Motor neuron (in vitro differentiated cells): Measurements from ENCODE around the gene PPP1R9B. TPM values are rescaled to one million over a fixed set of nuclear protein-coding genes. Genes with fewer than 3 reads are reported as not detected.

ENCODE experiments used
- ATAC-seq, 8 experiments: fragments of 200-7000 bp; cut with Tn5 transposase; replicated peaks in 6 of 8; 2 replicates each; pipeline ENCODE4 v1.8.0; 2021; ENCODE audit warnings: mild to moderate bottlenecking in 8 of 8, moderate library complexity in 8 of 8
- H3K27ac ChIP-seq, 2 donors: fragments of 250-450 bp; sonication (Bioruptor Pico); 2 replicates each; pipeline ENCODE4 v1.9.0; 2021; ENCODE audit warnings: antibody characterized with exemption in 2 of 2, mild to moderate bottlenecking in 2 of 2, moderate library complexity in 1 of 2
- H3K4me1 ChIP-seq, 2 donors: fragments of 250-450 bp; sonication (Bioruptor Pico); replicated peaks in 1 of 2; 2 replicates each; pipeline ENCODE4 v1.6.1; 2021; ENCODE audit warnings: antibody characterized with exemption in 2 of 2, mild to moderate bottlenecking in 2 of 2, moderate library complexity in 1 of 2
- H3K4me3 ChIP-seq, 5 donors: fragments of 250-450 bp; sonication (Bioruptor Pico); 2 replicates each; pipeline ENCODE4 v1.9.0; 2021; ENCODE audit warnings: antibody characterized with exemption in 5 of 5, mild to moderate bottlenecking in 5 of 5, moderate library complexity in 4 of 5
- WGBS, 10 experiments: fragments of 450-650 bp; shearing (Covaris generic); methylation state at CpG; one replicate each; pipeline ENCODE4 v1.0.0; 2022; 5-methylcytosine and 5-hydroxymethylcytosine counted together
- in situ Hi-C, 9 experiments: fragments of 400-800 bp; cut with MboI; loops; one replicate each; pipeline ENCODE4 v1.15.0; 2021; ENCODE audit warnings: low sequenced_read_pairs in 9 of 9, low pct_unique_long_range_greater_than_20kb in 2 of 9; ENCODE audit not compliant: unreplicated experiment in 9 of 9
- total RNA-seq, 8 experiments: library from RNA; unstranded; fragments of 300-600 nt; gene quantifications; 2 replicates each; pipeline versions ENCODE4 v1.2.3 to v1.2.4, GENCODE V29; 2022

The PPP1R9B gene
- total RNA-seq, 8 experiments from 2014 or later: 19.7 to 43.3 (median 29.6) TPM

DNA sequence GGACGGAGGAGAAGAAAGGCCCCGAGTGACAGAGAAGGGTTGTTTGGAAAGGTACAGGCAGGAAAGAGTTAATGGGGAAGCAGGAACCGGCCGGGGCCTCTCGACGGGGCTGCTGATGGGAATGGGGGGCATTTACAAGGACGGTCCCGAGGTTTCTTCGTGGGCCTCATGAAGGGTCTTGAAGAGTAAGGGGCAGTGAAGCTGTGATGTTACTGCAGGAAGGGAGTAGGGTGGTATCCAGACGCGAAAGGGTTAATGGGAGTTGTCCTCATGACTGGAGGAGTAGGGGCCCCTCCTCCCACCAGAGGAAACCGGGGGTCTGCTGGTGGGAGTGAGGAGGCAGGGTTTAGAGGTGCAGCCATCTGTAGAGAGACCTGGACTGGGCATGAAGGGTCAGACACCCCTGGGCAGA, 54.8 kb downstream of the PPP1R9B start:
- no peak for ATAC-seq
- 0 to 7% (median 2%) methylated on average over 1 to 4 of the region's 12 CpGs; no CpG with 5 or more reads in 6 of the 10 experiments for WGBS, 10 experiments
- H3K27ac ChIP-seq: no peak overlapping the region
- H3K4me1 ChIP-seq: peaks cover 17 to 22% of the 10 kb centered on the region in 2 donors
- in situ Hi-C loops: no loop called here
- peak overlapping the region; percentile 60 to 94 (median 82) for H3K4me3 ChIP-seq

GRCh38 chr17:50094753-50095619, 55.5 kb downstream of the PPP1R9B start, which contains the start of gene PDK2:
Gene PDK2 (plus strand): TSS chr17:50095351. CDS start chr17:50095436, 85 bp downstream.
- 0 to 16% (median 4%) methylated on average over 2 to 9 of the region's 68 CpGs; no CpG with 5 or more reads in 2 of the 10 experiments for WGBS, 10 experiments
- in situ Hi-C loops: loop anchor here in 1 of 9 experiments (5.0 kb wide), 1 partner anchor 68 kb away; no protein-coding TSS in a partner anchor
- Histone ChIP-seq H3K27ac (no peak within 1 kb of the TSS), H3K4me3 (peak within 1 kb of the TSS; percentile 60 to 94 (median 82)), H3K4me1 (peaks cover 12 to 21% of the 10 kb centered on the region in 2 donors)
- ATAC-seq: peak; percentile 93 to 98 (median 96)

DNA sequence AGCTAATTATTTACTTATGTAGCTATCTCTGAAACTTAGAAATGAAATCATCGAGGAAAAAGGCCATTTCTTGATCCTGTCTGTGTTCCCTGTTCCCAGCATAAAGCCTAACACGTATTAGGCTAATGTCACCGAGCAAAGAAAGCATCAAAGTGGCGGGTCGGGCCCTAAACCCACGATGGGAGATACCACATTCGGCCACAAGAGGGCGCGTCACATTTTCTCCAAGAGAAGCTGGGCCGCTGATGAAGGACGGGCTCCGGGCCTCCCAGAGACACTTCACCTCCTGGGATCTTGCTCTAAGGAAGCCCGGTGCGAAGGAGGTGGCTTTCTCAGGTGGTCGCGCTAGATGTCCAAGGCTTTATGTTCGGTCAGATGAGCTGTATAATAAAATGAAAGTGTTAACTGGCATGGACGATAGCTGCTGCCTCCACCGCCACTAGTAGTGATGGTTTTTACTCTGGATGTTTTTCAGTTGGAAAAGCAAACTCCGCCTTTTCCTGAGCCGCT, 56.2 kb downstream of the PPP1R9B start:
- Histone ChIP-seq H3K4me3 (peak overlapping the region; percentile 60 to 94 (median 82)), H3K27ac (no peak overlapping the region), H3K4me1 (peaks cover 12 to 21% of the 10 kb centered on the region in 2 donors)
- 0 to 16% (median 2%) methylated on average over 2 to 18 of the region's 21 CpGs for WGBS, 10 experiments
- in situ Hi-C loops: loop anchor here in 1 of 9 experiments (5.0 kb wide), 1 partner anchor 67 kb away; no protein-coding TSS in a partner anchor
- peak; percentile 57 to 71 (median 61) for ATAC-seq

DNA sequence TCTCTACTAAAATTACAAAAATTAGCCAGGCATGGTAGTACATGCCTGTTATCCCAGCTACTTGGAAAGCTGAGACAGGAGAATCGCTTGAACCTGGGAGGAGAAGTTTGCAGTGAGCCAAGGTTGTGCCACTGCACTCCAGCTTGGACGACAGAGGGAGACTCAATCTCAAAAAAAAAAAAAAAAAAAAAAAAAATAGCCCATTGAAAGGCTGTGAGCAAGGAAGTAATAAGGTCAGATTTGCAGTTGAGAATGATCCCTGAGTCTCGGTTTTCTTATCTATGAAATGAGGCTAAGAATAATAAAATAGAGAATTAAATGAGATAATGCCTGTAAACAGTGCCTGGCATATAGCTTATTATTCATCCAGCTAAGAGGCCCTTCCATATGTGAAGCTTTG, 56.7 kb downstream of the PPP1R9B start:
- 0 to 63% (median 25%) methylated on average over 1 to 3 of the region's 3 CpGs; no CpG with 5 or more reads in 1 of the 10 experiments for WGBS, 10 experiments
- no peak overlapping the region for H3K27ac ChIP-seq
- H3K4me1 ChIP-seq: peaks cover 12 to 21% of the 10 kb centered on the region in 2 donors
- in situ Hi-C loops: loop anchor here in 1 of 9 experiments (5.0 kb wide), 1 partner anchor 67 kb away; no protein-coding TSS in a partner anchor
- no peak for ATAC-seq
- no peak overlapping the region for H3K4me3 ChIP-seq

GRCh38 chr17:50093246-50093645, 57.2 kb downstream of the PPP1R9B start:
- in situ Hi-C loops: loop anchor here in 1 of 9 experiments (5.0 kb wide), 1 partner anchor 66 kb away; no protein-coding TSS in a partner anchor
- WGBS, 10 experiments: 73 to 100% (median 96%) methylated on average over 1 to 3 of the region's 3 CpGs; no CpG with 5 or more reads in 4 of the 10 experiments
- Histone ChIP-seq H3K4me3 (no peak overlapping the region), H3K4me1 (peaks cover 12 to 21% of the 10 kb centered on the region in 2 donors), H3K27ac (no peak overlapping the region)
- no peak for ATAC-seq

DNA sequence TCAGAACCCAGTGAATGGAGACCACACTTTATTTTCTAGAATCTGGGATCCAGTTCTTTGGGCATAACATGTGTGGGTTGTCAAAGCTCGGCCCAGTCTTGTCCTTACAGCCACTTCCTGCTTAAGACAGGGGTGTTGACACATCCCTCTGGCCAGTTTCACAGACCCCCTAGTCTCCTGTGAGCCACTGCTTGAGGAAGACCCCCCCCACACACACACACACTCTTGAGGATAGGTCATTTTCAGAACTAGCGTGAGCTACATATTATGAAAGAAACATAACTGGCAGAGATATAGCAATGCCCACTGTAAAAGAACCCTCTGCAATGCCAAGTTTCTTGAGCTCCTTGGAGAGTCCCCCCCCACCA, 58.6 kb downstream of the PPP1R9B start:
- ATAC-seq: no peak
- in situ Hi-C loops: loop anchor here in 1 of 9 experiments (5.0 kb wide), 1 partner anchor 65 kb away; no protein-coding TSS in a partner anchor
- Histone ChIP-seq H3K27ac (no peak overlapping the region), H3K4me3 (no peak overlapping the region), H3K4me1 (peaks cover 12 to 21% of the 10 kb centered on the region in 2 donors)
- 60 to 80% methylated on average over 1 of the region's 2 CpGs; no CpG with 5 or more reads in 8 of the 10 experiments for WGBS, 10 experiments

- WGBS, 10 experiments: 30 to 92% (median 56%) methylated on average over 3 to 9 of the region's 15 CpGs; no CpG with 5 or more reads in 3 of the 10 experiments
- H3K4me3 ChIP-seq: no peak overlapping the region
- H3K27ac ChIP-seq: no peak overlapping the region
- ATAC-seq: no peak
- H3K4me1 ChIP-seq: peaks cover 12 to 19% of the 10 kb centered on the region in 2 donors
- in situ Hi-C loops: loop anchor here in 1 of 9 experiments (5.0 kb wide), 1 partner anchor 64 kb away; no protein-coding TSS in a partner anchor
These were observed 59.2 kb downstream of the PPP1R9B start for GRCh38 chr17:50090971-50091917.

DNA sequence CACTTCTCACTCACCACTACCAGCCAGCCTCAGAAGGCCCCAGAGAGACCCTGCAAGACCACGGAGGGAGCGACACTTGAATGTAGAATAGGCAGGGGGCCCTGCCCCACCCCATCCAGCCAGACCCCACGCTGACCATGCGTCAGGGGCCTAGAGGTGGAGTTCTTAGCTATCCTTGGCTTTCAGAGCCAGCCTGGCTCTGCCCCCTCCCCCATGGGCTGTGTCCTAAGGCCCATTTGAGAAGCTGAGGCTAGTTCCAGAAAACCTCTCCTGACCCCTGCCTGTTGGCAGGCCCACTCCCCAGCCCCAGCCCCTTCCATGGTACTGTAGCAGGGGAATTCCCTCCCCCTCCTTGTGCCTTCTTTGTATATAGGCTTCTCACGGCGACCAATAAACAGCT, 60.4 kb downstream of the PPP1R9B start:
- H3K4me3 ChIP-seq: no peak overlapping the region
- no peak overlapping the region for H3K27ac ChIP-seq
- no peak for ATAC-seq
- H3K4me1 ChIP-seq: peaks cover 6 to 11% of the 10 kb centered on the region in 2 donors
- in situ Hi-C loops: loop anchor here in 1 of 9 experiments (5.0 kb wide), 1 partner anchor 63 kb away; no protein-coding TSS in a partner anchor
- WGBS, 10 experiments: 40 to 79% methylated on average over 1 to 2 of the region's 6 CpGs; no CpG with 5 or more reads in 8 of the 10 experiments

- peak in 2 of 8 experiments; percentile 6 to 17 for ATAC-seq
- H3K4me1 ChIP-seq: peaks cover 3 to 4% of the 10 kb centered on the region in 2 donors
- no peak overlapping the region for H3K27ac ChIP-seq
- WGBS, 10 experiments: 71 to 87% (median 83%) methylated on average over 2 to 12 of the region's 25 CpGs; no CpG with 5 or more reads in 6 of the 10 experiments
- no peak overlapping the region for H3K4me3 ChIP-seq
- in situ Hi-C loops: loop anchor here in 2 of 9 experiments (10.0 kb wide), 1 partner anchor 64 kb away; no protein-coding TSS in a partner anchor
These were observed 61.3 kb downstream of the PPP1R9B start for GRCh38 chr17:50088952-50089825.

DNA sequence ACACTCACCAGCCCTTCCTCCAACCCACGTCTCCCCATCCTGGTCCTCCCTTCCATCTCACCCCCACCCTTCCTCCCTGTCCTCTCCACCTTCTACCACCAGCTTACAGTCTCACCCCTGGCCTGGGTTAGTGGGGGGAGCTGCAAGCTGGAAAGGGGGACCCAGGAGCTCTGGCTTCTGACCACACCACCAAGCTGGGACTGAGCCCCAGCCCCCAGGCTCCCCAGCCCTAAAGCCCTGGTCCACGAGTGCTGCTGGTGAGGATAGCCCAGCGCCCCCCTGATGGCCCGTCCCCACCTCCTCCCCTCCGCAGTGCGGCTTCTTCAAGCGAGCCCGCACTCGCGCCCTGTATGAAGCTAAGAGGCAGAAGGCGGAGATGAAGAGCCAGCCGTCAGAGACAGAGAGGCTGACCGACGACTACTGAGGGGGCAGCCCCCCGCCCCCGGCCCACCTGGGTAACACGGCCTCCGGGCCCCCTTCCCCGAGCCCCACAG, 62.5 kb downstream of the PPP1R9B start:
- in situ Hi-C loops: loop anchor here in 2 of 9 experiments (10.0 kb wide), 1 partner anchor 63 kb away; no protein-coding TSS in a partner anchor
- no peak overlapping the region for H3K4me3 ChIP-seq
- no CpG with 5 or more reads among the region's 19 CpGs for WGBS, 10 experiments
- H3K4me1 ChIP-seq: no peaks in the 10 kb centered on the region
- peak in 4 of 8 experiments; percentile 17 to 31 (median 24) for ATAC-seq
- no peak overlapping the region for H3K27ac ChIP-seq
